GM20431 (cell line): ENCODE results near the gene STEEP1.

ENCODE experiments used
- in situ Hi-C: fragments of 300-500 bp; cut with MseI, MboI; formaldehyde crosslinking; loops from one replicate; pipeline ENCODE4 v1.15.0; 2020; ENCODE audit warnings: low sequenced_read_pairs; ENCODE audit not compliant: unreplicated experiment

Gene STEEP1

GRCh38 chrX:119537487-119537886 is 27.7 kb downstream of the STEEP1 start:
- in situ Hi-C loops, result no loop called here

- in situ Hi-C loops, result no loop called here
These were observed 35.6 kb downstream of the STEEP1 start for GRCh38 chrX:119529345-119530276.

- in situ Hi-C loops, result loop anchor here (25.0 kb wide), 1 partner anchor 214 kb away; no protein-coding TSS in a partner anchor
These were observed 41.5 kb downstream of the STEEP1 start for GRCh38 chrX:119523664-119524184.

- in situ Hi-C loops, result loop anchor here (25.0 kb wide), 1 partner anchor 216 kb away; no protein-coding TSS in a partner anchor
These were observed 44.0 kb downstream of the STEEP1 start for GRCh38 chrX:119521246-119521645.

- in situ Hi-C loops, result loop anchor here (25.0 kb wide), 1 partner anchor 219 kb away; no protein-coding TSS in a partner anchor
These were observed 46.8 kb downstream of the STEEP1 start for GRCh38 chrX:119518371-119518770.

GRCh38 chrX:119516157-119516702 is 49.0 kb downstream of the STEEP1 start:
- in situ Hi-C loops, result loop anchor here (25.0 kb wide), 1 partner anchor 221 kb away; no protein-coding TSS in a partner anchor

- in situ Hi-C loops, result loop anchor here (25.0 kb wide), 1 partner anchor 225 kb away; no protein-coding TSS in a partner anchor
These were observed 52.9 kb downstream of the STEEP1 start for GRCh38 chrX:119512146-119512800.

- in situ Hi-C loops, result loop anchor here (25.0 kb wide), 1 partner anchor 230 kb away; no protein-coding TSS in a partner anchor
These were observed 58.0 kb downstream of the STEEP1 start for GRCh38 chrX:119507206-119507605.

- in situ Hi-C loops, result loop anchor here (25.0 kb wide), 1 partner anchor 231 kb away; no protein-coding TSS in a partner anchor
These were observed 59.3 kb downstream of the STEEP1 start for GRCh38 chrX:119505945-119506344.

- in situ Hi-C loops, result loop anchor here (25.0 kb wide), 1 partner anchor 232 kb away; no protein-coding TSS in a partner anchor
These were observed 60.1 kb downstream of the STEEP1 start for GRCh38 chrX:119505145-119505544.

GRCh38 chrX:119503484-119503861 is 61.7 kb downstream of the STEEP1 start:
- in situ Hi-C loops, result loop anchor here (25.0 kb wide), 1 partner anchor 234 kb away; no protein-coding TSS in a partner anchor

- in situ Hi-C loops, result loop anchor here (25.0 kb wide), 1 partner anchor 234 kb away; no protein-coding TSS in a partner anchor
These were observed 62.3 kb downstream of the STEEP1 start for GRCh38 chrX:119502727-119503483.

GRCh38 chrX:119501511-119502148 is 63.6 kb downstream of the STEEP1 start:
- in situ Hi-C loops, result loop anchor here (25.0 kb wide), 1 partner anchor 236 kb away; no protein-coding TSS in a partner anchor

GRCh38 chrX:119500061-119500800 is 65.0 kb downstream of the STEEP1 start:
- in situ Hi-C loops, result loop anchor here (25.0 kb wide), 1 partner anchor 237 kb away; no protein-coding TSS in a partner anchor

- in situ Hi-C loops, result no loop called here
These were observed 68.0 kb downstream of the STEEP1 start for GRCh38 chrX:119497185-119497584.

- in situ Hi-C loops, result no loop called here
These were observed 69.2 kb downstream of the STEEP1 start for GRCh38 chrX:119495734-119496726.
